BLaER1 treated with 17β-estradiol and CSF1 and Interleukin-3, amounts not matched to agents 10 nM and 100 nM (cell line): ENCODE data around the gene SLC8A1.

Source experiments
- H3K27ac ChIP-seq, 11 experiments: shearing (Covaris generic); formaldehyde crosslinking; 2 replicates each; pipeline ENCODE4 v1.8.1; 2022
- H3K27me3 ChIP-seq, 11 experiments: shearing (Covaris generic); formaldehyde crosslinking; 2 replicates each; pipeline ENCODE4 v1.8.1; 2022
- H3K36me3 ChIP-seq, 11 experiments: shearing (Covaris generic); formaldehyde crosslinking; 2 replicates each; pipeline ENCODE4 v1.8.1; 2022
- H3K4me1 ChIP-seq, 10 experiments: shearing (Covaris generic); formaldehyde crosslinking; 2 replicates each; pipeline ENCODE4 v1.8.1; 2022
- H3K4me2 ChIP-seq, 11 experiments: shearing (Covaris generic); formaldehyde crosslinking; 2 replicates each; pipeline ENCODE4 v1.8.1; 2022
- H3K4me3 ChIP-seq, 10 experiments: shearing (Covaris generic); formaldehyde crosslinking; 2 replicates each; pipeline ENCODE4 v1.8.1; 2022
- H3K9ac ChIP-seq, 11 experiments: shearing (Covaris generic); formaldehyde crosslinking; 2 replicates each; pipeline ENCODE4 v1.8.1; 2022
- H3K9me3 ChIP-seq, 11 experiments: shearing (Covaris generic); formaldehyde crosslinking; replicated peaks in 1 of 11; 2 replicates each; pipeline ENCODE4 v1.8.1; 2022
- H4K20me1 ChIP-seq, 11 experiments: shearing (Covaris generic); formaldehyde crosslinking; 2 replicates each; pipeline ENCODE4 v1.8.1; 2022
- Cebpa-rat ChIP-seq, 11 experiments: shearing (Covaris generic); IDR thresholded peaks; 2 replicates each; pipeline ENCODE4 v1.8.1; 2022

SLC8A1 gene

GRCh38 chr2:40367652-40368051 lies 84.2 kb downstream of the SLC8A1 start:
- no peaks in the 10 kb centered on the region for H3K27me3 ChIP-seq
- peaks cover 0 to 19% (median 8%) of the 10 kb centered on the region in 11 experiments; a peak in 10 of 22 replicates for H3K9me3 ChIP-seq

GRCh38 chr2:40367032-40367431 lies 84.9 kb downstream of the SLC8A1 start:
- H3K9me3 ChIP-seq = peaks cover 0 to 19% (median 8%) of the 10 kb centered on the region in 11 experiments; a peak in 10 of 22 replicates
- H3K36me3 ChIP-seq = peaks cover 0 to 7% (median 0%) of the 10 kb centered on the region in 11 experiments; a peak in 1 of 22 replicates
- TF ChIP-seq Cebpa-rat (IDR thresholded peaks at IDR 0.05) = no peak
- H4K20me1 ChIP-seq = no peaks in the 10 kb centered on the region
- no peak overlapping the region for H3K9ac ChIP-seq
- H3K4me1 ChIP-seq = peaks cover 21 to 64% (median 49%) of the 10 kb centered on the region in 10 experiments
- H3K27ac ChIP-seq = no peak overlapping the region
- no peaks in the 10 kb centered on the region for H3K27me3 ChIP-seq
- no peak overlapping the region for H3K4me3 ChIP-seq
- H3K4me2 ChIP-seq = peak overlapping the region in 3 of 11 experiments; percentile 23 to 89 (median 79); a peak in 5 of 22 replicates

More at GRCh38 chr2:40367652-40368051, 84.2 kb downstream of the SLC8A1 start:
- 0 out of 22 replicates have a peak overlapping the region, but pooled peaks of 2 of the 11 experiments have one; percentile 79 to 89 for H3K4me2 ChIP-seq
- peaks cover 0 to 7% (median 0%) of the 10 kb centered on the region in 11 experiments; a peak in 1 of 22 replicates for H3K36me3 ChIP-seq
- no peak overlapping the region for H3K27ac ChIP-seq
- H3K4me3 ChIP-seq = no peak overlapping the region
- TF ChIP-seq Cebpa-rat (IDR thresholded peaks at IDR 0.05) = no peak
- H4K20me1 ChIP-seq = no peaks in the 10 kb centered on the region
- H3K9ac ChIP-seq = no peak overlapping the region
- H3K4me1 ChIP-seq = peaks cover 21 to 64% (median 52%) of the 10 kb centered on the region in 10 experiments

GRCh38 chr2:40364151-40364874 lies 87.6 kb downstream of the SLC8A1 start:
- H3K9ac ChIP-seq = peak overlapping the region; percentile 62 to 79 (median 69)
- H3K4me2 ChIP-seq = peak overlapping the region; percentile 75 to 96 (median 86)
- H3K9me3 ChIP-seq = peaks cover 0 to 17% (median 8%) of the 10 kb centered on the region in 11 experiments; a peak in 10 of 22 replicates
- H3K4me1 ChIP-seq = peaks cover 27 to 77% (median 61%) of the 10 kb centered on the region in 10 experiments
- no peaks in the 10 kb centered on the region for H3K27me3 ChIP-seq
- peaks cover 0 to 6% (median 0%) of the 10 kb centered on the region in 11 experiments; a peak in 1 of 22 replicates for H3K36me3 ChIP-seq
- TF ChIP-seq Cebpa-rat (IDR thresholded peaks at IDR 0.05) = peak in 2 of 11 experiments; percentile 80 to 84; a peak in 6 of 22 replicates
- no peaks in the 10 kb centered on the region for H4K20me1 ChIP-seq
- H3K4me3 ChIP-seq = peak overlapping the region; percentile 32 to 60 (median 54)
- H3K27ac ChIP-seq = peak overlapping the region; percentile 19 to 79 (median 71); a peak in 21 of 22 replicates

GRCh38 chr2:40363631-40364030 lies 88.3 kb downstream of the SLC8A1 start:
- Histone ChIP-seq H3K4me3 (peak overlapping the region; percentile 27 to 57 (median 48); a peak in 15 of 20 replicates), H3K36me3 (0 out of 22 replicates have a peak, but pooled peaks cover 0 to 2% (median 0%) of the 10 kb centered on the region in 11 experiments), H3K4me2 (peak overlapping the region; percentile 75 to 96 (median 86)), H3K9ac (peak overlapping the region; percentile 55 to 79 (median 68); a peak in 20 of 22 replicates), H4K20me1 (0 out of 22 replicates have a peak, but pooled peaks cover 0 to 3% (median 0%) of the 10 kb centered on the region in 11 experiments), H3K4me1 (peaks cover 27 to 81% (median 61%) of the 10 kb centered on the region in 10 experiments), H3K27me3 (no peaks in the 10 kb centered on the region), H3K9me3 (peaks cover 0 to 10% (median 3%) of the 10 kb centered on the region in 11 experiments; a peak in 10 of 22 replicates), H3K27ac (peak overlapping the region; percentile 19 to 79 (median 71); a peak in 21 of 22 replicates)
- no peak for TF ChIP-seq Cebpa-rat (IDR thresholded peaks at IDR 0.05)

GRCh38 chr2:40363231-40363630 lies 88.7 kb downstream of the SLC8A1 start:
- no peak for TF ChIP-seq Cebpa-rat (IDR thresholded peaks at IDR 0.05)
- H3K9me3 ChIP-seq = peaks cover 0 to 8% (median 0%) of the 10 kb centered on the region in 11 experiments; a peak in 4 of 22 replicates
- H3K4me2 ChIP-seq = peak overlapping the region; percentile 75 to 96 (median 86)
- 0 out of 22 replicates have a peak, but pooled peaks cover 0 to 3% (median 0%) of the 10 kb centered on the region in 11 experiments for H4K20me1 ChIP-seq
- H3K4me1 ChIP-seq = peaks cover 27 to 83% (median 61%) of the 10 kb centered on the region in 10 experiments
- no peaks in the 10 kb centered on the region for H3K36me3 ChIP-seq
- peak overlapping the region in 10 of 11 experiments; percentile 38 to 79 (median 72); a peak in 19 of 22 replicates for H3K27ac ChIP-seq
- H3K9ac ChIP-seq = peak overlapping the region in 10 of 11 experiments; percentile 55 to 79 (median 67); a peak in 17 of 22 replicates
- peak overlapping the region in 9 of 10 experiments; percentile 27 to 57 (median 45); a peak in 11 of 20 replicates for H3K4me3 ChIP-seq
- H3K27me3 ChIP-seq = no peaks in the 10 kb centered on the region

GRCh38 chr2:40361478-40361877 lies 90.4 kb downstream of the SLC8A1 start:
- Histone ChIP-seq H3K4me1 (peaks cover 27 to 71% (median 58%) of the 10 kb centered on the region in 10 experiments), H3K27ac (peak overlapping the region in 2 of 11 experiments; percentile 21 to 35; a peak in 1 of 22 replicates), H3K36me3 (no peaks in the 10 kb centered on the region), H3K9ac (no peak overlapping the region), H3K4me3 (no peak overlapping the region), H3K27me3 (no peaks in the 10 kb centered on the region), H3K9me3 (no peaks in the 10 kb centered on the region), H3K4me2 (peak overlapping the region in 7 of 11 experiments; percentile 4 to 79 (median 48); a peak in 9 of 22 replicates), H4K20me1 (0 out of 22 replicates have a peak, but pooled peaks cover 0 to 3% (median 0%) of the 10 kb centered on the region in 11 experiments)
- TF ChIP-seq Cebpa-rat (IDR thresholded peaks at IDR 0.05) = no peak

GRCh38 chr2:40360652-40361051 lies 91.2 kb downstream of the SLC8A1 start:
- H3K36me3 ChIP-seq = 0 out of 22 replicates have a peak, but pooled peaks cover 0 to 6% (median 0%) of the 10 kb centered on the region in 11 experiments
- H4K20me1 ChIP-seq = 0 out of 22 replicates have a peak, but pooled peaks cover 0 to 3% (median 0%) of the 10 kb centered on the region in 11 experiments
- peaks cover 23 to 63% (median 50%) of the 10 kb centered on the region in 10 experiments for H3K4me1 ChIP-seq
- H3K27me3 ChIP-seq = no peaks in the 10 kb centered on the region
- H3K9ac ChIP-seq = no peak overlapping the region
- peak overlapping the region in 2 of 11 experiments; percentile 21 to 35; a peak in 2 of 22 replicates for H3K27ac ChIP-seq
- H3K4me2 ChIP-seq = peak overlapping the region in 8 of 11 experiments; percentile 4 to 79 (median 40); a peak in 16 of 22 replicates
- no peak for TF ChIP-seq Cebpa-rat (IDR thresholded peaks at IDR 0.05)
- H3K9me3 ChIP-seq = no peaks in the 10 kb centered on the region
- no peak overlapping the region for H3K4me3 ChIP-seq

- H3K4me2 ChIP-seq = 0 out of 22 replicates have a peak overlapping the region, but pooled peaks of 2 of the 11 experiments have one; percentile 53 to 79
- H3K9ac ChIP-seq = no peak overlapping the region
- TF ChIP-seq Cebpa-rat (IDR thresholded peaks at IDR 0.05) = no peak
These were observed 92.1 kb downstream of the SLC8A1 start for GRCh38 chr2:40359811-40360210.

More at GRCh38 chr2:40359811-40360210, 92.1 kb downstream of the SLC8A1 start:
- Histone ChIP-seq H3K27ac (no peak overlapping the region), H3K4me1 (peaks cover 15 to 55% (median 42%) of the 10 kb centered on the region in 10 experiments), H3K36me3 (peaks cover 0 to 6% (median 0%) of the 10 kb centered on the region in 11 experiments; a peak in 1 of 22 replicates), H4K20me1 (0 out of 22 replicates have a peak, but pooled peaks cover 0 to 3% (median 0%) of the 10 kb centered on the region in 11 experiments), H3K4me3 (no peak overlapping the region), H3K27me3 (no peaks in the 10 kb centered on the region), H3K9me3 (no peaks in the 10 kb centered on the region)
